ENCODE measurements around the gene PICK1.

- TF ChIP-seq CTCF (IDR thresholded peaks at IDR 0.05), result no peak
- no peak for TF ChIP-seq POLR2A (IDR thresholded peaks at IDR 0.05)
- no peak for TF ChIP-seq POLR2AphosphoS5 (IDR thresholded peaks at IDR 0.05)
Observed at GRCh38 chr22:38028344-38029130, 28.7 kb upstream of the PICK1 start.
